Adrenal gland (tissue), 5 donors: ENCODE results near the gene CNTNAP2.

Experiments used
- POLR2A ChIP-seq, 2 donors: fragments of 450-650 bp; IDR thresholded peaks; one replicate each; pipeline ENCODE4 v1.6.1; 2017; ENCODE audit warnings: antibody characterized with exemption in 2 of 2, mild to moderate bottlenecking in 2 of 2, moderate library complexity in 1 of 2
- TF ChIP-seq, protein P1 (sequence below), 6 experiments: fragments of 450-650 bp in 4 of 6; fragments of 200-600 bp in 2 of 6; sonication (generic) in 1 of 6; IDR thresholded peaks; 1 replicate in 5 of 6; 2 replicates in 1 of 6; pipeline versions ENCODE4 v1.5.1 to v1.8.0; 2016 to 2021; ENCODE audit warnings: antibody characterized with exemption in 6 of 6, mild to moderate bottlenecking in 2 of 6, moderate library complexity in 1 of 6
- donor health status: DM: no; HTN: no; CAD: no.

DNA sequence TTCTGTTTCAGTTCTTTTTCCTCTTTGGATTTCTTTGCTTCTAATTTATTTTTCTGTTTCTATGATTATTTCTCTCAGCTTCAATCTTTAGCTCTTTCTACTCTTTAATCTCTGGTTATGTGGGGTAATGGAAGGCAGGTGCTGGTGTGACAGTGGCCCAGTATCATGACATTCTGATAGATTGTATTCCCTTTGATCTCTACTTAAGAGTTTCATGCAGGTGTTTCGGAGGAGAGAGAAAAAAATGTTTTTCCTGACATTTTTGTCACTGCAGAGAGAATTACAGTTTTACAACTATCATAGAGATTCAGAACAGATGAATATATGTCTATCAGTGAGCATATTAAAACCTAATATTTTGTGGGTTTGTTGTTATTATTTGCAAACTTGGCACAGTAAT is 524.9 kb downstream of the CNTNAP2 start:
- TF ChIP-seq, protein P1, sequence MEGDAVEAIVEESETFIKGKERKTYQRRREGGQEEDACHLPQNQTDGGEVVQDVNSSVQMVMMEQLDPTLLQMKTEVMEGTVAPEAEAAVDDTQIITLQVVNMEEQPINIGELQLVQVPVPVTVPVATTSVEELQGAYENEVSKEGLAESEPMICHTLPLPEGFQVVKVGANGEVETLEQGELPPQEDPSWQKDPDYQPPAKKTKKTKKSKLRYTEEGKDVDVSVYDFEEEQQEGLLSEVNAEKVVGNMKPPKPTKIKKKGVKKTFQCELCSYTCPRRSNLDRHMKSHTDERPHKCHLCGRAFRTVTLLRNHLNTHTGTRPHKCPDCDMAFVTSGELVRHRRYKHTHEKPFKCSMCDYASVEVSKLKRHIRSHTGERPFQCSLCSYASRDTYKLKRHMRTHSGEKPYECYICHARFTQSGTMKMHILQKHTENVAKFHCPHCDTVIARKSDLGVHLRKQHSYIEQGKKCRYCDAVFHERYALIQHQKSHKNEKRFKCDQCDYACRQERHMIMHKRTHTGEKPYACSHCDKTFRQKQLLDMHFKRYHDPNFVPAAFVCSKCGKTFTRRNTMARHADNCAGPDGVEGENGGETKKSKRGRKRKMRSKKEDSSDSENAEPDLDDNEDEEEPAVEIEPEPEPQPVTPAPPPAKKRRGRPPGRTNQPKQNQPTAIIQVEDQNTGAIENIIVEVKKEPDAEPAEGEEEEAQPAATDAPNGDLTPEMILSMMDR (IDR thresholded peaks at IDR 0.05): no peak
- TF ChIP-seq POLR2A (IDR thresholded peaks at IDR 0.05): no peak
